ENCODE results near the gene CRY2. TPM values are rescaled to one million over a fixed set of nuclear protein-coding genes. Genes with fewer than 3 reads are reported as not detected.

The CRY2 gene
- total RNA-seq, 1 experiment from 2014 or later, result 6.4 TPM

DNA sequence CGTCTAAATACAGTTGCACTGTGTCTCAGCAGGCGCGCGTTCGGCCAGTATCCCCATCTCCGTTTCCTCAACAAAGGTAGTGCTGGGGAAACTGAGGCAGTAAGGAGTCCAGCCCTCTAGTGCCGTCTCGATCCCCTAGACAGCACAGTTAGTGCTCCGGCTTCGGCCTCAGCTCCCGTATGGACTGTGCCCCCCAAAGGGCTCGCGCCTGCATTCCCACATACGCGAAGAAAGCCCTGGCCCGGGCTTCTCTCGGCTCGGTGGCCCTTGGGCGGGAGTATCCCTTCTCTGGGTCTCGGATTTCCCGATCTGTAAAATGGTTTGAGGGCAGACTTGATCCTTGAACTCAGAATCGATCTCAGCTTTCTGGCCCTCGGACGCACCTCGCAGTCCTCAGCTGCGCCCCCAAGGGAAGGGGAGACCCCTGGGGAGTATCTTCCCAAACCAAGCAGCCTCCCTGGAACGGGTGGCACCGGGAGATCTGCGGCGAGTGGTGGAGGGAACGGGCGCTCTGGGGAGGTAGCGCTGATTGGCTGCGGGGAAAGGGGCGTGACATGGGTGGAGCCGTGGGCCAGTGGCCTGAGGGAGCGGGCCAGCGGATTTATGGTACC is 71.2 kb downstream of the CRY2 start:
- peak; percentile 53 for DNase-seq (ENCODE audit: low read depth)

DNA sequence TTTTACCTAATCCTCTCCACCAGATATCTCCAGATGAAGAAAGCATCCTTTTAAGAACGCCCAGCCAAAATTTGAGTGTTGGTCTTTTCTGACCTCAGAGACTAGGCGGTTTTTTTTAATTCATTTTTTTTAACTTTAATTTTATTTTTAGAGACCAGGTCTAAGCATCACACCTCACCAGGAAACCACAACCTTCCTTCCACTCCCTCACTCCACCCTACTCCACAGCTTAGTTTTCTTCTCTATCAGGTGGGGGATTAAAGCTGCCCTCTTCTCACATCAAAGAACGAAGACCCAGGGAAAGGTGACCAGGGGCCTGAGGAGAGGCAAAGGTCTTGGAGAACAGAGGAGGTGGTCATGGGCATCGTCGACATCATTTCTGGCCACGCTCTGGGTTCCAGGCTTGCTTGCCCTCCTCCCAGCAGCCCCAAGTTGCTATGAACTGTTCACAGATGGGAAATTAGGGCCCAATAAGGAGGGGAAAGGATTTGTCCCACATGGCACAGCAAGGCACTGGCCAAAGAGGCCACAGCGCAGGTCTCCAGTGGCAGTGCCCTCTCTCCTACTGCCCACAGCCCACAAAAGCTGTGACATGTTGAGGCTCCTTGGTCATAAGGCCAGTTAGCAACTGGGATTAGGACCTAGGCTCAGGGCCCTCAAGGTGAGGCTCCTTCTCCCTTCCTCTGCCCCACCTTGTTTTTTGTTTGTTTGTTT is 71.8 kb downstream of the CRY2 start:
- DNase-seq (ENCODE audit: low read depth), result no peak

DNA sequence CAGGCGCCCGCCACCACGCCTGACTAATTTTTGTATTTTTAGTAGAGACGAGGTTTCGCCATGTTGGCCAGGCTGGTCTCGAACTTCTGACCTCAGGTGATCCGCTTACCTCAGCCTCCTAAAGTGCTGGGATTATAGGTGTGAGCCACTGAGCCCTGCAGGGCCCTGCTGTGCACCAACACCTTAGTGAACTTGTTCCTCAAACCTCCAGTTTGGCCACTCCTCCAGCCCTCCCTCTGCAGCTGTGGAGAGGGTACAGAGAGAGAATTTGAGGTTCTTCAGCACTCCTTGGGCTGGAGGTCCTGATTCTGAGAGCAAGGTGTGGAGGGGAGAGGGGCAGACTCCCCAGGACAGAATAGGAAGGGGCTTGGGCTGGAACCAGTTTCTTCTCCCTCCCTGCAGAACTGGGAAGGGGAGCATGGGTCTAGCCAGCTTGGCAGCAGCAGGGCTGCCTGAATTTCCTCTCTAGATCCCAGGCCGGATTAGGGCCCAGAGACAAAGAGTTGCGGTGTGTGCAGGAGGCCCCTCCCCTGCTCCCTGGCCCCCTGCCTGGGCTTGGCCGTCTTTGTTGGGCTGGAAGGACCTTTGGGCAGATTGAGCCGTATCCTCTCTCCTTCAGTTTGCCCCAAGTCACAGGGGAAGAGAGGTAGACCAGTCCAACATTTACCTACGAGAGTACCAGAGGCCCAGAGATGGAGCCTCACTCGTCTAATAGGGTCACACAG is 72.7 kb downstream of the CRY2 start:
- DNase-seq (ENCODE audit: low read depth), result no peak

DNA sequence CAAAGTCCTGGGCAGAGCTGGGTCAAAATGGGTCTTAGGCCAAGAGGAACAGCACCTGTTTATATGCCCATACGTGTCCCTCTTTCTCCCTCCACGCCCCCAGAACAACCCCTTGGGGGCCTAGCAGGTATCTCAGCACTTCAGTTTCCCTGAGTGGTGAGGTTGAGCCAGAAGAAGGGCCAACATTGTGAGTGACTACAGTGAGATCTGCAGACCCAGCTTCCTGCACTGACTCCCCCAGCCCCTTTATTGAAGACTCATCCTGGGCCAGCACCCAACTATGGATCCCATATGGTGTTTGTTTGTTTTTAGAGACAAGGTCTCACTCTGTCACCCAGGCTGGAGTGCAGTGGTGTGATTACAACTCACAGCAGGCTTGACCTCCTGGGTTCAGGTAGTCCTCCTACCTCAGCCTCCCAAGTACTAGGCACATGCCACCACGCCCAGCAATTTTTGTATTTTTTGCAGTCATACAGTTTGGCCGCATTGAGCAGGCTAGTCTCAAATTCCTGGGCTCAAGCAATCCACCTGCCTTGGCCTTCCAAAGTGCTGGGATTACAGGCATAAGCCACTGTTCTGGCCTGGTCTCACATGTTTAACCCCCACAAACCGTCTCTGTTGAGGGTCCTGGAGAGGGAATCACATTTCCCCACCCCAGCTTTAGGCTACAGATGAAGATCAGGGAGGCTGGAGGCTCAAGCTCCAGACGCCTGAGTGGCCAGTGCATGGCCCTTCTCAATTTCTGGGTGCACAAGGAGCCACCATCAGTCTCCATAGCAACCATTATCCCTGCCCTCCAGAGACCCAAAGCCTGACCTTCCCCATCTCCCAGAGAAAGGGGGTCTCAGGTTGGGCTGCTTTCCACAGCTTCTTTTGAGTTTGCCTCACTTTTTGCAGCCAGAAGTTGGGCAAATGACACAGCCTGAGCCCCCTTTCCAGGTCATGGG is 73.5 kb downstream of the CRY2 start:
- no peak for DNase-seq (ENCODE audit: low read depth)

DNA sequence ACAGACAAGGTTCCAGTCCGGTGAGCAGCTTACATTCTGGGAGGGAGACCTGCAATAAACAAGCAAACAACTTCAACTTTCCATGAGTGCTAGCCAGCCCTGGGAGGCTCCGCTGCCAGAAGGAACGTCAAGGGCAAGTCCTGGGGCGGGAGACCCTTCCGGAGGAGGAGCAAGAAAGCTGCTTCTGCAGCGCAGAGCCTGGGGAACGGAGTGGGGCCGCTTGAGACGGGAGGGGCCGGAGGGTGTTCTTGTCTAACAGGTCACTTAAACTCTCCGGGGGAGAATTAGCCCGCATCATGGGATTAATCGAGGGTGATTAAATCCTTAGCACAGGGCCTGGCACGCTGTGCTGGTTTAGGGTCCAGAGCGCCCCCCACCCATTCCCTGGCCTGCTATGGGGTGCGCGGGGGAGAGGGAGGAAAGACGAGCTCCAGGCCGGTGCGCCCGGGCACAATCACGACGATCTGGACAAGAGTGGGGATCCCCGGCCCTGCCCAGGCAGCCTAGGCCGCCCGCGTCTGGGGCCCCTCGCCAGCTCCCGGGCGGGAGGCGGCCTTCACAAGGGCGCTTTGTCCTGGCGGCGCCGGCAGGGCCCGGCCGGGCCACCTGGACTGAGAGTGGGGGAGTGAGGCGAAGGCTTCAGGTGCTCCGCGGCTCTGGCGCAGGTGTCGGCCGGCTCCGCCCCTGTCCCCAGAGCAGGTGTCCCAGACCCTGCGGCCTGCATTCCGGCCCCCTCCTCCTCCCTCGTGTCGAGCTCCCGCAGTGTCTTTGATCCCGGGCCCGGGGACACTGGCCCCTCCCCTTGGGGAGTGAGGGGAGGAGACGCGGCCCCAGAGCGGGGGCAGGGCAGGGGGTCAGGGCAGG is 74.5 kb downstream of the CRY2 start:
- no peak for DNase-seq (ENCODE audit: low read depth)

DNA sequence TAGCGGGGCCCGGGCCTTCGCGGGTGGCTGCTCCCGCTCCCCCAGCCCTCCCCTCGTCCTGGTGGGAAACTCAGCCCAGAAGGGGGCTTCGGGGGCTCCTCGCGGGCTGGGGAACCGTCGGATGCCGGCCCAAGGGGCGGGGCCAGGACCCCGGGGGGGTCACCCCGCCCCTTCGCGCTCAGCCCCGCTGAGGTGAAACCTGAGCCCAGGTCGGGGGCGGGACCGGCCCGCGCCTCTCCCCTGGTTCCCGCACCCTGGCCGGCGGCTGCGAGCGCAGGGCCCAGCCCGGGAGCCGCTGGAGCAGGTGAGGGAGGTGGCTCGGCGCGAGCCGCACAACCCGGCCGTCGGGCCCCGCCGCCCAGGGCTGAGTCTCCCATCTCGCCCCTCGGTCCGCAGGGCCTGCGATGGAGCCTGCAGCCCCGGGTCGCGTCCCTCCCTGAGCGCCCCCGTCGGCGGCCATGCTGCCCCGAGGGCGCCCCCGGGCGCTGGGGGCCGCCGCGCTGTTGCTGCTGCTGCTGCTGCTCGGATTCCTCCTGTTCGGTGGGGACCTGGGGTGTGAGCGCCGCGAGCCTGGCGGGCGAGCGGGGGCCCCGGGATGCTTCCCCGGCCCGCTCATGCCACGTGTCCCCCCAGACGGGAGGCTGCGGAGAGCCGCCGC is 75.3 kb downstream of the CRY2 start, which contains the start of gene LARGE2:
Gene LARGE2 (plus strand): TSS at position 232 of the 658 bp plus-strand sequence. CDS start 227 bp downstream, at position 459.
- no peak for DNase-seq (ENCODE audit: low read depth)

DNA sequence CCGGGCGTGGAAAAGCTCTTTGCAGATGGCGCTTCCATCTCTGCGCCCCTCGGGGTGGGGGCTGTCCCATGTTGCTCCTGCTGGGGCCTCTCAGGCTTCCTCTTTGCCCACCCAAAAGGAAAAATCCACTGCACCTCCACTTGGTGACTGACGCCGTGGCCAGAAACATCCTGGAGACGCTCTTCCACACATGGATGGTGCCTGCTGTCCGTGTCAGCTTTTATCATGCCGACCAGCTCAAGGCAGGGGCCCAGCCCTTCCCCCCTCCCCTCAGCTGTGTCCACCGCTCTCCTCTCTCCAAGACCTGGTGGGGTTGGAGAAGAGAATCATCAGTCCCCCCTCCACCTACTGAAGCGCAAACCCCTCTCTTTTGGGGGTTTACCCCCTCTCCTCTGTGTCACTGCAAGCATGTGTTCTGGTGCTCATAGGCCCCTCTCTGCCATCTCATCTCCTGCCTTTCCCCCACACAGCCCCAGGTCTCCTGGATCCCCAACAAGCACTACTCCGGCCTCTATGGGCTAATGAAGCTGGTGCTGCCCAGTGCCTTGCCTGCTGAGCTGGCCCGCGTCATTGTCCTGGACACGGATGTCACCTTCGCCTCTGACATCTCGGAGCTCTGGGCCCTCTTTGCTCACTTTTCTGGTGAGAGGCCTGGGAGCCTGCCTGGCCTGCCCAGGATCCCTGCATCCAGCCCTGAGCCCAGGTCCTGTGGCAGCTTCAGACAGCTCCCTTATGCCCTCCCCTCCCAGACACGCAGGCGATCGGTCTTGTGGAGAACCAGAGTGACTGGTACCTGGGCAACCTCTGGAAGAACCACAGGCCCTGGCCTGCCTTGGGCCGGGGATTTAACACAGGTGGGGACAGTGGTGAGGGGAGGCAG is 77.0 kb downstream of the CRY2 start:
- no peak for DNase-seq (ENCODE audit: low read depth)

DNA sequence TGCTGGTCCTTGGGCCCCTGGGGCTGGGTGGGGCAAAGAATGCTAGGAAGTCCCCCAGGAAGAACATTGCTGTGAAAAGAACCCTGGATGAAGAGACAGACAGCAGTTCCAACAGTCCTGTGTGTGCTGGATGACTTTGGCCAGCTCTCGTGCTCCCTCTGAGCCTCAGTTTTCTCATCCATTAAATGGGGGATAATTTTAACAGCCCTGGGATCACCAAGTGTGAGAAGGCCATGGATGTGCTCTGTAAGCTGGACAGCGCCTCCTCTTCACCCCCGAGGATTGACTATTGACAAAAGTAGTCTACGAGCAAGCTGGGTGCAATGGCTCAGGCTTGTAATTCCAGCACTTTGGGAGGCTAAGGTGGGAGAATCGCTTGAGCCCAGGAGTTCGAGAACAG is 77.7 kb downstream of the CRY2 start:
- DNase-seq (ENCODE audit: low read depth), result no peak

DNA sequence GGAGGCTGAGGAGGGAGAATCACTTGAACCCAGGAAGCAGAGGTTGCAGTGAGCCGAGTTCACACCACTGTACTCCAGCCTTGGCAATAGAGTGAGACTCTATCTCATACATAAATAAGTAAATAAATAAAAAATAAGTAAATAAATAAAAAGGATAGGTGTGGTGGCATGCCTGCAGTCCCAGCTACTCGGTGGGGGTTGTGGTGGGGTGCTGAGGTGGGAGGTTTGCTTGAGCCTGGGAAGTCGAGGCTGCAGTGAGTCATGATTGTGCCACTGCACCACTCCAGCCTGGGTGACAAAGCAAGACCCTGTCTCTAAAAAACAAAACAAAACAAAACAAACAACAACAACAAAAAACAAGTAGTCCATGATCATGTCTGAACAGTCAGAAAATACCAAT is 78.3 kb downstream of the CRY2 start:
- no peak for DNase-seq (ENCODE audit: low read depth)

DNA sequence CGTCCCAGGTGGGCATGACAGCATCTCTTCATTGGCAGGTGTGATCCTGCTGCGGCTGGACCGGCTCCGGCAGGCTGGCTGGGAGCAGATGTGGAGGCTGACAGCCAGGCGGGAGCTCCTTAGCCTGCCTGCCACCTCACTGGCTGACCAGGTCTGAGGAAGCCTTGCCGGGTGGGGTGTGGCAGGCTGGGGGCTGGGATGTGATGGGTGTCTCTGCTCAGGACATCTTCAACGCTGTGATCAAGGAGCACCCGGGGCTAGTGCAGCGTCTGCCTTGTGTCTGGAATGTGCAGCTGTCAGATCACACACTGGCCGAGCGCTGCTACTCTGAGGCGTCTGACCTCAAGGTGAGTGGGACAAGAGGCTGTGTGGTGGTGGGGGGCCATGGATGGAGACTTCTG is 78.7 kb downstream of the CRY2 start:
- no peak for DNase-seq (ENCODE audit: low read depth)

DNA sequence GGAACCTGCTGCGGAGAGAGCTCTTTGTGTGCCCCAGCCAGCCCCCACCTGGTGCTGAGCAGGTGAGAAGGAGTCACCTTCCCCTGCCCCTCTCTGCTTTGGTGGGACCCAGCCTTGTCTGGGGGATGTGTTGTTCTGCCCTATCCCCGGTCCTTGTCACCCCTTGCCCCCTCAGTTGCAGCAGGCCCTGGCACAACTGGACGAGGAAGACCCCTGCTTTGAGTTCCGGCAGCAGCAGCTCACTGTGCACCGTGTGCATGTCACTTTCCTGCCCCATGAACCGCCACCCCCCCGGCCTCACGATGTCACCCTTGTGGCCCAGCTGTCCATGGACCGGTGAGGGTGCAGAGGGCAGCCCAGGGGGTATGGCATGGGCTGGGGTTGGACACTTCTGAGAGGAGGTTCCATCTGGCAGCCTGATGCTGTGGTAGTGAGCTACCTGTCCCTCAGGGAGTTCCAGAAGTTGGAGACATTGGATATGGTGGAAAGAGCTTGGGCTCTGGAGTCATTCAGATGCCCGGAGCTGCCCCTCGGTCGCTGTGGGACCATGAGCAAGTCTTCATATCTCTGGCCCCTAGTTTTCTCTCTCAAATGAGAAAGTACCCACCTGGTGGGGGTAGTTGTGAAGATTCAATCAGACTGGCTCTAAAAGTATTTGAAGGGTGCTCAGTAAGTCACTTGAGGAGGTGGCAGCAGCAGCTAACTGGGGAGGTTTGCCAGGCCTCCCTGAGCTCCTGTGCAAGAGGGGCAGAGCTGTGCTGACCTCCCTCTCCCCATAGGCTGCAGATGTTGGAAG is 79.5 kb downstream of the CRY2 start:
- no peak for DNase-seq (ENCODE audit: low read depth)

DNA sequence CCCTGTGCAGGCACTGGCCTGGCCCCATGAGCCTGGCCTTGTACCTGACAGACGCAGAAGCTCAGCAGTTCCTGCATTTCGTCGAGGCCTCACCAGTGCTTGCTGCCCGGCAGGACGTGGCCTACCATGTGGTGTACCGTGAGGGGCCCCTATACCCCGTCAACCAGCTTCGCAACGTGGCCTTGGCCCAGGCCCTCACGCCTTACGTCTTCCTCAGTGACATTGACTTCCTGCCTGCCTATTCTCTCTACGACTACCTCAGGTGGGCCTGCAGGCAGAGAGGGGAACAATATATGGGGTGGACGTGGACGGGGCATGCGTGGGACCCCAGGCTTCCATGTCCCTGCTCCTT is 80.0 kb downstream of the CRY2 start:
- no peak for DNase-seq (ENCODE audit: low read depth)

DNA sequence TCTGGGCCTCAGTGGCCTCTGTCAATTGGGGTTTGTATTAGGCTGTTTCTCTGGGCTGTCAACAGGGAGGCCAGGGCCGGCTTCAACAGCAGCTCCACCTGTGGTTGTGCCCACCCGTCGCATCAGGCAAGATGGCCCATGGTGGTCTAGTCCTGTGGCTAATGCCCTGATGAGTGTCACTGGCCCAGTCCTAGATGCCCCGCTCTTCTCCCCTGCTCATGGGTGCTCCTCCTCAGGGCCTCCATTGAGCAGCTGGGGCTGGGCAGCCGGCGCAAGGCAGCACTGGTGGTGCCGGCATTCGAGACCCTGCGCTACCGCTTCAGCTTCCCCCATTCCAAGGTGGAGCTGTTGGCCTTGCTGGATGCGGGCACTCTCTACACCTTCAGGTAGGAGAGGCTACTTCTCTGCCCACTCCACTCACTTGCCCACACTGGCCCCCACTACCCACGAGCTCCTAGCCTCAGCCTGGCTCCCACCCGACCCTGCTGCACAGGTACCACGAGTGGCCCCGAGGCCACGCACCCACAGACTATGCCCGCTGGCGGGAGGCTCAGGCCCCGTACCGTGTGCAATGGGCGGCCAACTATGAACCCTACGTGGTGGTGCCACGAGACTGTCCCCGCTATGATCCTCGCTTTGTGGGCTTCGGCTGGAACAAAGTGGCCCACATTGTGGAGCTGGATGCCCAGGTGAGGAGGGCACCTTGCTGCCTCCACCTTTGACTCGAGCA is 80.6 kb downstream of the CRY2 start:
- no peak for DNase-seq (ENCODE audit: low read depth)

DNA sequence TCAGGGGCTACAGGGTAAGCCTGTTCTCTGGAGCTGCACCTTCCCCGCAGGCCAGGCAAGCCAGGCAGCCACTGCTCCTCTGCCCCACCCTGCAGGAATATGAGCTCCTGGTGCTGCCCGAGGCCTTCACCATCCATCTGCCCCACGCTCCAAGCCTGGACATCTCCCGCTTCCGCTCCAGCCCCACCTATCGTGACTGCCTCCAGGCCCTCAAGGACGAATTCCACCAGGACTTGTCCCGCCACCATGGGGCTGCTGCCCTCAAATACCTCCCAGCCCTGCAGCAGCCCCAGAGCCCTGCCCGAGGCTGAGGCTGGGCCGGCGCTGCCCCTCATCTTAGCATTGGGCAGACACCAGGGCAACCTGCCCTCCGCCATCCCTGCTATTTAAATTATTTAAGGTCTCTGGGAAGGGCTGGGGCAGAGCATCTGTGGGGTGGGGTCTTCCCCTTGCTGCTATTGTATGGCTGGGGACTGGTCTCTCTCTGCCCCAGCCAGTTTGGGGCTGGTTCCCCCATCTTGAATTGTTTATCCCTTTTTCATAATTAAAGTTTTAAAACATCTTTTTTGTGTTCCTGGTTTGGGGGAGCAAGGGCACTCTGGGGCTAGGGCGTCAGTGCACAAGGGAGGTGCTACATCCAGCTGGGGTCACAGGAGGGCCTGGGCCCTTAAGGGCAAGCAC is 81.4 kb downstream of the CRY2 start:
- no peak for DNase-seq (ENCODE audit: low read depth)

DNA sequence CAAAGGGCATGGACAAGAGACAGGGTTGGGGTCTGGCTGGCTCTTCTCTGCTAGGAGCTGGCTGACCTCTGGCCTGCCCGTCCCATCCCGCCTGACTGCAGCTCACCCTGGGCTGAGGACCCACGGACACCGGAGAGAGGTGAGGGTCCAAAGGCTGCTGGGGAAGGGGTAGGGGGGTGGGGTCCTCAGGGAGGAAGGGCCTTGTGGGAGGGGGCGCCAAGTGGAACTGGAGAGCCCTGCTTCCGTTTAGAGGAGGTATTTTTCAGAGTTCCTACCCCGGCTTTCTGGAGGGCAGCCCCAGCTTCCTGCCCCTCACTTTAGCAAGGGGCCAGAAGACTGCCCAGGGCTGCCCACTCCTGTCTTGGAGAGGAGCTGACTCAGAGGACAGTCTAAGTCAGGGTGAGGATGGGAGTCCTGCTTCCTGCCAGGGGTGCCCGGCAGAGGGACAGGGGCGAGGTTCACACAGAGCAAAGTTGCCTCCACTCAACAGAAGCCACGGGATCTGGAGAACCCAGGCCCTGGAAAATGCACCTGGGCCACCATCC is 82.3 kb downstream of the CRY2 start:
- no peak for DNase-seq (ENCODE audit: low read depth)

DNA sequence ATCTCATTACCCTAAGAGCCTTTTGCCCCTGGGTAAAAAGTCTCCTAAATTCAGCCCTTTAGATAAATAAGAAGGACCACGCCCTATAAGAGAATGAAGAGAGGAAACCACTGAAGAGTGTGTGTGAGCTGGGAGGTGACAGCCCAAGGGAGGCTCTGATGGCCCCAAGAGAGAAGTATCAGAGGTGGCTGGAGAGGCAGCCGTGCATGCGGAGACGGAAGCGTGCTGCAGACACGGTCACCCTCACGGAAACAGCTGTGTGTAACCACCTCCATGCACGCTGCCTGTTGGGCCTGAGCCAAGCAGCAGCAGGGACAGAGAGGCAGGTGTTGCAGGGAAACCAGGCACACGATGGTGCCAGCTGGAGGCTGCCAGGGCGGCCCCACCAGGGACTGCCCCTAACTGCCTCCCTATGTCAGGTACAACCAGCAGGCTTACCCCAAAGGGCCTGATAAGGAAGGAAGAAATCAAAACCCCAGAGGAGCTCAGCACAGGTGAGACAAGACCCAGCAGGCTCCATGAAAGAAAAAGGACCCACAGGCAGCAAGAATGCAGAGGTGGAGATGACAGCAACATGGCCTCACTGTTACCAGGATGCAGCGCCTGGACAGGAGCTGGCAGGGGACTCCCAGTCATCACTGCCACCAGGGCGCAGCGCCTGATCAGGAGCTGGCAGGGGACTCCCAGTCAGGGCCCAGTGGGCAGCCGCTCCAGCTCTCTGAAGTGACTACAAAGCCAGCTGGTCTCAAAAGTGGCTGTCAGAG is 82.9 kb downstream of the CRY2 start:
- no peak for DNase-seq (ENCODE audit: low read depth)

Measured in LHCN-M2 (cell line).